ENCODE data around the gene SHANK3.
A peak's percentile ranks its signal among the peaks of the same experiment; 100 is the strongest.
"Not testable (repeated sequence)": the region's sequence is repeated elsewhere in the genome, so short reads cannot be mapped to it uniquely, and the experiment has no call there.

Gene SHANK3

GRCh38 chr22:50654664-50655063 lies 18.0 kb upstream of the SHANK3 start:
- not testable (repeated sequence) for DNase-seq

GRCh38 chr22:50656122-50657070 lies 16.2 kb upstream of the SHANK3 start:
- DNase-seq, result peak; percentile 77

- no peak for DNase-seq
These were observed 14.7 kb upstream of the SHANK3 start for GRCh38 chr22:50657925-50658324.

DNA sequence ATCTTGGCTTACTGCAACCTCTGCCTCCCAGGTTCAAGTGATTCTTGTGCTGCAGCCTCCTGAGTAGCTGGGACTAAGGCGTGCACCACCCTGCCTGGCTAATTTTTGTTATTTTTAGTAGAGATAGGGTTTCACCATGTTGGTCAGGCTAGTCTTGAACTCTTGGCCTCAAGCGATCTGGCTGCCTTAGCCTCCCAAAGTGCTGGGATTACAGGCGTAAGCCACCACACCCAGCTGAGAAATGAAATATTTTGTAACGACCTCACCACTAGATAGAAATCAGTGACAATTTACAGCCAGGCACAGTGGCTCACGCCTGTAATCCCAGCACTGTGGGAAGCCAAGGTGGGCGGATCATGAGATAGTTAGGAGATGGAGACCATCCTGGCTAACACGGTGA lies 12.9 kb upstream of the SHANK3 start:
- DNase-seq, result not testable (repeated sequence)

DNA sequence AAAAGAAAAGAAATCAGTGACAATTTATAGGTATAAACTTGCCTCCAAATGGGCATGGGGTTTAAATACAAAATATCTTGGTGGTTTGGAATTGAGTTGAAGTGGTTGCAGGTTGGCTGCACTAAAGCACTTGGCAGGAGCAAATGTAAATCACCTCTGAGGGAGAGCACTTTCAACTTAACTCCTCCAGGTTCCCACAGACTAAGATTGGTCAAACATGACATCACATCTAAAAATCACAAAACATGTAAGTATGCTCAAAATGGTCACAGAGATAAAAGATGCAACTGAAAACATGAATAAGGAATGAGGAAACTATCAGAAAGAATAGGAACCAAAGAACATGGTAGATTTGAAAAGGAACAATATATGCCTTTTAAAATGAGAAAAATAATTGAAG lies 12.3 kb upstream of the SHANK3 start:
- no peak for DNase-seq

DNA sequence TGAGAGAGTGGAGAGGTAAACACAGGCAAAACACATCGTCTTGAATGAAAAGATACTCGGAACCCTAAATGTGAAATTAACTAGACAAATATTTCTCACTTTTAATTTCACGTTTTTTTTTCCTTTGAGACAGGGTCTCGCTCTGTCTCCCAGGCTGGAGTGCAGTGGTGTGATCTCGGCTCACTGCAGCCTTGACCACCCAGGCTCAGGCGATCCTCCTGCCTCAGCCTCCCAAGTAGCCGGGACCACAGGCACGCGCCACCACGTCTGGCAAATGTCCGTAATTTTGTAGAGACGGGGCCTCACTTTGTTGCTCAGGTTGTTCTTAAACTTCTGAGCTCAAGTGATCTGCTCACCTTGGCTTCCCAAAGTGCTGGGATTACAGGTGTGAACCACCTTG lies 7.4 kb upstream of the SHANK3 start:
- no peak for DNase-seq

DNA sequence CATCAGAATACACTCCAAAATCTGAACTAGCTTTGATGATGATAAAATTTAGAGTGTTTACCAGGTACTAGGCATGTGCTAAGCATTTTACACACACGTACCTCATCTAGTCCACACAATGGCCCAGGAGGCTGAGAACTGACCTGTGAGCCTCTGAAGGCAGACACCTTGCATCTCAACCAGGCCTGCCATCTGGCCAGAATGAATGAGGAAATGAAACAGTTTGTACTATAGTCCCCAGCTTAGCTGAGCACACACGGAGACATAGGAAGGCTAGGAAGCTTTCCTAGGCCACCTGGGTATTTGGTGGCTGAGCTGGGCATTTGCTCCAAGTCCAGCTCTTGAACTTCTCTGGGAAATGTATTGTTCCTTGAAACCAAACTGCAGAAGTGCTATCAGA lies 6.9 kb upstream of the SHANK3 start:
- DNase-seq, result no peak

- DNase-seq, result no peak
These were observed 2.1 kb upstream of the SHANK3 start for GRCh38 chr22:50670513-50670912.

GRCh38 chr22:50670914-50671538 lies 1.6 kb upstream of the SHANK3 start:
- no peak for DNase-seq

DNA sequence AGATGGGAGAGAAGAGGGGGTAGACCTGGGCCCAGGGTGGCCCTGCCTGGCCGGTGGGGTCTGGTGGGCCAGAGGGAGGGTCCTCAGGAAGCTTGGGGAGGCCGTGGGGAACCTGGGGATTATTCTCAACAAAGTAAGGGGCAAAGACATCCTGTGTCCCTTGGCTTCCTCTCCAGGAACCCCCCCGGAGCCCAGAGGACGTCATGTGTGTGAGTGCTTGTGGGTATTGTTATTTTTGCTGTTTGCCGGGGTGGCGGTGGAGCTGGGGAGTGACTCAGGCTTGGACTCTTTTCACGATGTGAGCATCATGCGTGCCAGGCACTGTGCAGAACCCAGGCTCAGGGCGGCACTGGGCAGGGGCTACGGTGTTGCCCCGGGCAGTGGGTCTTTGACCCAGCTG lies 982 bp upstream of the SHANK3 start:
- no peak for DNase-seq

DNA sequence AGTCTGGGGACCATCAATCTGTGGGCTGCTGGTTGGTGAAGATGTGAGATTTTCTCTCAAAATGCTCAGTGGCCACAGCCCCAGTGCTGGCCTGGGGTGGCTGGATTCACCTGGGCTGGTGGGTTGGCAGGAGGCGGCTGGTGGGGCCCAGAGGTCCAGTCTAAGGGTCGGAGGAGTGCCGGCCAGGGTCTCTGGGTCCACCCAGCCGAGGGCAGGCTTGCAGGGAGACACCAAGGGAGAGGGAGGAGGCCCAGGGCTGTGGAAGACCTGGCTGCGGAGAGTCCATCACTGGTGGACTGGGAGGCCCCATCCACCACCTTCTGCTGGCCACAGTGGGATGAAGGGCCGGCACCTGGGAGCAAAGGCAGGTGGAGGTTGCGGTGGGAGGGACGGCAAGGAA lies 582 bp upstream of the SHANK3 start:
- no peak for DNase-seq

- DNase-seq, result no peak
These were observed 857 bp downstream of the SHANK3 start for GRCh38 chr22:50673231-50674129.

DNA sequence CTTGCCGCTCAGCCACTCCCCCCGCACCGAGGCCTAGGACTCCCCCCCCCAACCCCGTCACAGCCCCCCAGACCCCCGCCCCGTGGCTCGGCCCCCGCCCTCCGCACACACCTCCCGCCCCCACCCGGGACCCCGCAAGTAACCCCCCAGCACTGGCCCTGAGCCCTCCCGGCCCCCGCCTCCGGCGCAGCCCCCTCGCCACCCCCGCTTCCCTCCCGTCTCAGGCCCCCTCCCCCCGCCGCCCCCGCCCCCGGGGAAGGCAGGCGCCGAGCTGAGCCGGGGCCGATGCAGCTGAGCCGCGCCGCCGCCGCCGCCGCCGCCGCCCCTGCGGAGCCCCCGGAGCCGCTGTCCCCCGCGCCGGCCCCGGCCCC lies 1.5 kb downstream of the SHANK3 start:
- DNase-seq, result no peak

- DNase-seq, result no peak
These were observed 2.3 kb downstream of the SHANK3 start for GRCh38 chr22:50674606-50675552.

- no peak for DNase-seq
These were observed 3.0 kb downstream of the SHANK3 start for GRCh38 chr22:50675553-50676179.

GRCh38 chr22:50676180-50676636 lies 3.6 kb downstream of the SHANK3 start:
- no peak for DNase-seq

GRCh38 chr22:50676661-50677492 lies 4.3 kb downstream of the SHANK3 start:
- no peak for DNase-seq

- DNase-seq, result no peak
These were observed 5.0 kb downstream of the SHANK3 start for GRCh38 chr22:50677493-50678217.

GRCh38 chr22:50678218-50678650 lies 5.6 kb downstream of the SHANK3 start:
- no peak for DNase-seq

Data from fibroblast of skin of abdomen (primary cell).